Measurements from ENCODE around the gene TMEM179.

DNA sequence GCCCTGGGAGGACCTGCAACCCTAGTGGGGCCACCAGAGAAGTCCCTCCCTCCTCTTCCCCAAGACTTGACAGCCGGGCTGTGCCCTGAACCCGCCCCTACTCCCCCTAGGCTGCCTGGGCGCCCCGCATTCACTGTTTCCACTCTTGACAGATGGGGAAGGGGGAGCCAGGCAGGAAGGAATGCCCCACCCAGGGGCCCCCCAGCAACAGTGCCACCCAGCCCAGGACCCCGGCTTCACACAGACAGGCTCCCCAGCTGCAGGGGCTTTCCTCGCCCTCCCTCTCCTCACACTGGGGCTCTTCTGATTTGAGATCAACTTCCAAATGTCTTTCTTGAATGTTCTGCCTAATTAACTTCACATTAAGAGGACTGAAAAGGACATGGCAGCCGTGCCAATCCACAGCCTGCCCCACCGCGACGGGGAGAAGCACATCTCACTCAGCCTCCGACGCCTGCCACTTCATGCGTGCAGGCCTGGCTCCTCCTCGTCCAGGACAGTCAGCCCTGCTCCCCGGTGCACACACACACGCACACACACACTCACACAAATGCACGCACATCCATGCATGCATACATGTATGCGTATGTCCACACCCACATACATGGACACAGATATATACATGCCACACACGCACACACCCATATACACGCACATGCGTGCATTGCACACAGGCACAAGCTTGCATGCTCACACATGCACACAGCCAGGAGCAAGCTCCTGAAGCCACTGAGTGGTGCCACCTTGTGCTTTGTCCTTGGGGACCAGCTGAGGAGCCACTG, 44.6 kb downstream of the TMEM179 start:
- TF ChIP-seq EZH2phosphoT487 (conservative IDR thresholded peaks at IDR 0.05; ENCODE audit: low read length), result no peak
- TF ChIP-seq, protein P1, sequence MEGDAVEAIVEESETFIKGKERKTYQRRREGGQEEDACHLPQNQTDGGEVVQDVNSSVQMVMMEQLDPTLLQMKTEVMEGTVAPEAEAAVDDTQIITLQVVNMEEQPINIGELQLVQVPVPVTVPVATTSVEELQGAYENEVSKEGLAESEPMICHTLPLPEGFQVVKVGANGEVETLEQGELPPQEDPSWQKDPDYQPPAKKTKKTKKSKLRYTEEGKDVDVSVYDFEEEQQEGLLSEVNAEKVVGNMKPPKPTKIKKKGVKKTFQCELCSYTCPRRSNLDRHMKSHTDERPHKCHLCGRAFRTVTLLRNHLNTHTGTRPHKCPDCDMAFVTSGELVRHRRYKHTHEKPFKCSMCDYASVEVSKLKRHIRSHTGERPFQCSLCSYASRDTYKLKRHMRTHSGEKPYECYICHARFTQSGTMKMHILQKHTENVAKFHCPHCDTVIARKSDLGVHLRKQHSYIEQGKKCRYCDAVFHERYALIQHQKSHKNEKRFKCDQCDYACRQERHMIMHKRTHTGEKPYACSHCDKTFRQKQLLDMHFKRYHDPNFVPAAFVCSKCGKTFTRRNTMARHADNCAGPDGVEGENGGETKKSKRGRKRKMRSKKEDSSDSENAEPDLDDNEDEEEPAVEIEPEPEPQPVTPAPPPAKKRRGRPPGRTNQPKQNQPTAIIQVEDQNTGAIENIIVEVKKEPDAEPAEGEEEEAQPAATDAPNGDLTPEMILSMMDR (IDR thresholded peaks at IDR 0.05; ENCODE audit: insufficient read depth, low read length, poor library complexity, severe bottlenecking), result no peak

Data from SU-DHL-6 (cell line).